ENCODE data around the gene DDAH2.

DDAH2 gene

GRCh38 chr6:31736021-31736767, 7.1 kb upstream of the DDAH2 start, which contains the start of gene CLIC1:
TSS of gene CLIC1 (minus strand) at chr6:31736530. CDS start at chr6:31736300, 230 bp downstream.
- Histone ChIP-seq H3K36me3 (ENCODE audit: insufficient read depth, insufficient read length, low read length) (peaks cover 36% of the 10 kb centered on the region), H3K9me3 (ENCODE audit: insufficient read depth, low read length) (no peaks in the 10 kb centered on the region), H3K27me3 (ENCODE audit: insufficient read depth, insufficient read length) (no peaks in the 10 kb centered on the region), H3K4me3 (ENCODE audit: insufficient read length, low read depth) (peak within 1 kb of the TSS; percentile 94), H3K9ac (ENCODE audit: insufficient read length, low read depth) (peak within 1 kb of the TSS; percentile 97), H3K4me1 (ENCODE audit: insufficient read depth, insufficient read length) (peaks cover 2% of the 10 kb centered on the region)
- TF ChIP-seq YY1 (IDR thresholded peaks at IDR 0.05; ENCODE audit: insufficient read depth, insufficient read length) (no peak), SUZ12 (IDR thresholded peaks at IDR 0.05; ENCODE audit: extremely low read depth, insufficient read depth, insufficient read length) (no peak), ZNF274 (IDR thresholded peaks at IDR 0.05; ENCODE audit: low read depth, low read length) (no peak)
- peak; percentile 51 for DNase-seq (ENCODE audit: low read depth, low spot score)

DNA sequence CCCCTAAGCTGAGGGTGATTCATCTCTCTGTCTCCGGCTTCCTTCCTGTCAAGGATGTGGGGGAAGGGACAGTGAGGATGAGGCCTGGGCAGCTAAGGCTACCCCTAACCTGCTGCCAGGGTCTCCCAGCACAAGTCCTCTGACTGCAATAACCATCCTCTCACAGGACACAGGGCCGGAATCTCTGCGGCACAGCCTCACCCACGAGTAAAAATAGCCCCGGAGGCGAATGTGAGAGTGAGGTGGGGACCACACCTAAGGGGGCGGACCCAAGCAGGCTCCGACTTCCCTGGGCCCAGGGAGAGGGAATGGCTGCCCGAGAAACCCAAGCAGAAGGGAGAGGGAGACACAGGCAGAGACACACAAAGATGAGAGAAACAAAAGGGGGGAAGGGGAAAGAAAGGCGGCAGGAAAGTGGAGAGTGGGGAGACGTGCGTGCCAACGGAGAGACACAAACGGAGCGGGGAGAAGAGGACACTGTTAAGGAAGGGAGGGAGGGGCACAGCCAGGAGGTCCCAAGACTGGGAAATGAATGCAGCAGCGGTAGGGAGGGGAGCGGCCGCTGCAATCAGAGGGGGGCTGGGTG, 5.8 kb upstream of the DDAH2 start:
- peaks cover 36% of the 10 kb centered on the region for H3K36me3 ChIP-seq (ENCODE audit: insufficient read depth, insufficient read length, low read length)
- peak; percentile 74 for DNase-seq (ENCODE audit: low read depth, low spot score)
- H3K4me1 ChIP-seq (ENCODE audit: insufficient read depth, insufficient read length), result peaks cover 4% of the 10 kb centered on the region
- H3K27me3 ChIP-seq (ENCODE audit: insufficient read depth, insufficient read length), result no peaks in the 10 kb centered on the region
- H3K9ac ChIP-seq (ENCODE audit: insufficient read length, low read depth), result peak overlapping the region; percentile 97
- TF ChIP-seq YY1 (IDR thresholded peaks at IDR 0.05; ENCODE audit: insufficient read depth, insufficient read length), result no peak
- no peak for TF ChIP-seq SUZ12 (IDR thresholded peaks at IDR 0.05; ENCODE audit: extremely low read depth, insufficient read depth, insufficient read length)
- no peak for TF ChIP-seq ZNF274 (IDR thresholded peaks at IDR 0.05; ENCODE audit: low read depth, low read length)
- no peaks in the 10 kb centered on the region for H3K9me3 ChIP-seq (ENCODE audit: insufficient read depth, low read length)
- peak overlapping the region; percentile 94 for H3K4me3 ChIP-seq (ENCODE audit: insufficient read length, low read depth)

DNA sequence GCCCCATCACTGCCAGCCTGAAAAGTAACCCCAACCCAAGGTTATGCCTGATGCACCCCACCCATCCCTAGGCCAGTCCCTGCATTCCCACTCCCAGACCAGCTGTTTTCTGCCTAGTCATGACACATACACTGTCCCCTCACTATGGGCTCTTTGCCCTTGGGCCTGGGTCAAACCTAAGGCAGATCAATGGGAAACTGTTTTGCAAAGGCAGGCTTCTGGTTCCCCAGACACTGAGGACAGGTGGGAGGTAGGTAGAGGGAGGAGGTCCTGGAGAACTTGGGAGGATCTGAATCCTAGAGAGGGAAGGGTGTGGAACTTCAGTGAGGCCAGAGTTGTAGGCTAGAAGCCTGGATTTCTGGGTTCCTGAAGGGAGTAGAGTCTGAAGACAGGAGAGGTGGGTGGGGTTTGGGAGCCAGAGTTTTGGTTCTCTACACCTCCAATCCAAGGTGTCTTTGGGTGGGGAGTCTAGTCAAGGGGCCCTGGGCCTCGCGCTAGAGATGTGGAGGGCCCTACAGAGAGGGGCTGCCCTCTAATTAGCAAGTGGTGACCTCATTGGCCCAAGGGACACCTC, 5.2 kb upstream of the DDAH2 start:
- no peak for DNase-seq (ENCODE audit: low read depth, low spot score)
- H3K4me3 ChIP-seq (ENCODE audit: insufficient read length, low read depth), result peak overlapping the region; percentile 94

DNA sequence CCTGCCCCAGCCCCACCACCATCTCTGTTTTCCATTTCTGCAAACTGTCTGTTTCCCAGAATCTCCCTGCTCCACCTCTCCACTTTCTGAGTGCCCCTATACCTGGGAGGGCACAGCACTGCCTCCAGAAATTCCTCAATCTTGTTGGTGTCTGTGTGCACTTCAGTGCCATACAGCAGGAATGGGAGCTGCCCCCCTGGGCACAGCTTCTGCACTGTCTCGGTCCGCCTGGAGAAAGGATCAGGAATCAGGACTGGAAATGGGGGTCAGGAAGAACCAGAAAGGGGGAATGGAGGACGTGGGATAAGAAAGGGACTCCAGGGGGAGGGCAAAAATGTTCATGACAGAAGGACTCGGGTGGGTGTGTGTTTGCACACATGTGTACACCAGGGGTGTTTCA, 4.6 kb upstream of the DDAH2 start:
- TF ChIP-seq ZNF274 (IDR thresholded peaks at IDR 0.05; ENCODE audit: low read depth, low read length), result no peak
- no peak for TF ChIP-seq YY1 (IDR thresholded peaks at IDR 0.05; ENCODE audit: insufficient read depth, insufficient read length)
- no peak for TF ChIP-seq SUZ12 (IDR thresholded peaks at IDR 0.05; ENCODE audit: extremely low read depth, insufficient read depth, insufficient read length)
- Histone ChIP-seq H3K4me1 (ENCODE audit: insufficient read depth, insufficient read length) (peaks cover 6% of the 10 kb centered on the region), H3K9ac (ENCODE audit: insufficient read length, low read depth) (peak overlapping the region; percentile 51)

More for the DNA sequence above, 5.2 kb upstream of the DDAH2 start:
- Histone ChIP-seq H3K27me3 (ENCODE audit: insufficient read depth, insufficient read length) (no peaks in the 10 kb centered on the region), H3K4me1 (ENCODE audit: insufficient read depth, insufficient read length) (peaks cover 4% of the 10 kb centered on the region), H3K9ac (ENCODE audit: insufficient read length, low read depth) (peak overlapping the region; percentile 51), H3K36me3 (ENCODE audit: insufficient read depth, insufficient read length, low read length) (peaks cover 36% of the 10 kb centered on the region), H3K9me3 (ENCODE audit: insufficient read depth, low read length) (no peaks in the 10 kb centered on the region)
- no peak for TF ChIP-seq SUZ12 (IDR thresholded peaks at IDR 0.05; ENCODE audit: extremely low read depth, insufficient read depth, insufficient read length)
- no peak for TF ChIP-seq ZNF274 (IDR thresholded peaks at IDR 0.05; ENCODE audit: low read depth, low read length)
- TF ChIP-seq YY1 (IDR thresholded peaks at IDR 0.05; ENCODE audit: insufficient read depth, insufficient read length), result no peak

DNA sequence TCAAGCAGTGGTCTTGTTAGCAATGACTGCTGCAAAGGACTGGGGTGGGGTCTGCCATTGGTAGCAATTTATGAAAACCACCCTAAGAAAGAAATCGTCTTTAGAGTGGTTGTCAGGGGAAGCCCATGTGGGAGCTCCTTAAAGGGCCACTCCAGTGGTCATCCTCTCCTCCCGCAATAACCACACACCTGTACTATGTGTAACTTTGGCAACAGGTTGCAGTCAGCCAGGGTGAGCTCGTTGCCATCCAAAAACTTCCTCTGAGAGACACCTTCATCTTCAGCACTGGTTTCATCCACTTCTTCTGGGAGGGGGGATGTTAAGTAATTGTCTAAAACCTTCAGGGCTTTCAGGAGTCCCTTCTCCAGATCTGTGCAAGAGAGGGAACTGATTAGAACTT, 2.9 kb upstream of the DDAH2 start:
- TF ChIP-seq ZNF274 (IDR thresholded peaks at IDR 0.05; ENCODE audit: low read depth, low read length), result no peak
- no peaks in the 10 kb centered on the region for H3K27me3 ChIP-seq (ENCODE audit: insufficient read depth, insufficient read length)
- no peak overlapping the region for H3K4me3 ChIP-seq (ENCODE audit: insufficient read length, low read depth)
- H3K36me3 ChIP-seq (ENCODE audit: insufficient read depth, insufficient read length, low read length), result peaks cover 56% of the 10 kb centered on the region
- H3K9me3 ChIP-seq (ENCODE audit: insufficient read depth, low read length), result no peaks in the 10 kb centered on the region
- H3K9ac ChIP-seq (ENCODE audit: insufficient read length, low read depth), result no peak overlapping the region
- H3K4me1 ChIP-seq (ENCODE audit: insufficient read depth, insufficient read length), result peaks cover 8% of the 10 kb centered on the region
- no peak for DNase-seq (ENCODE audit: low read depth, low spot score)

More for the DNA sequence above, 4.6 kb upstream of the DDAH2 start:
- no peaks in the 10 kb centered on the region for H3K27me3 ChIP-seq (ENCODE audit: insufficient read depth, insufficient read length)
- peaks cover 39% of the 10 kb centered on the region for H3K36me3 ChIP-seq (ENCODE audit: insufficient read depth, insufficient read length, low read length)
- H3K4me3 ChIP-seq (ENCODE audit: insufficient read length, low read depth), result peak overlapping the region; percentile 94
- DNase-seq (ENCODE audit: low read depth, low spot score), result no peak
- H3K9me3 ChIP-seq (ENCODE audit: insufficient read depth, low read length), result no peaks in the 10 kb centered on the region

DNA sequence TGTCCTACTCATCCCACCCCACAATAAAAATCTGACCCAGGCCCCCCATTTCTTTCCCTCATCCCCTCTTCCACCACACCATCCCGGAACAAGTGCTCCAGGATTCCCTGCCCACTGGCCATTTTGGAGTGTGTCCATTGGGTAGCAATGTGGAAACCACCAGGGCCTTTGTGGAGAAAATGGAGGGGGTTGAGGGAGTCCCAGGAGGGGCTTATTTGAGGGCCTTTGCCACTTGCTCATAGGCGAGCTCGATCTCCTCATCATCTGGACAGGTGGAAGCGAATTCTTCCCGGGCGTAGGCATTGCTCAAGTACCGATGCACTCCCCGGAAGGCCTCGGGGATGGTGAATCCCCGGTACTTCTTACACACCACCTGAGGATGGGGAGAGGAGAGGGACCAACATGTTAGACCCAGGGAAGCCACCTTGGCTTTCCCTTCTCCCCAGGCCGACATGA, 1.6 kb upstream of the DDAH2 start:
- peaks cover 5% of the 10 kb centered on the region for H3K4me1 ChIP-seq (ENCODE audit: insufficient read depth, insufficient read length)
- H3K36me3 ChIP-seq (ENCODE audit: insufficient read depth, insufficient read length, low read length), result peaks cover 69% of the 10 kb centered on the region
- no peak overlapping the region for H3K4me3 ChIP-seq (ENCODE audit: insufficient read length, low read depth)
- H3K27me3 ChIP-seq (ENCODE audit: insufficient read depth, insufficient read length), result no peaks in the 10 kb centered on the region
- no peak for TF ChIP-seq SUZ12 (IDR thresholded peaks at IDR 0.05; ENCODE audit: extremely low read depth, insufficient read depth, insufficient read length)
- no peak for TF ChIP-seq ZNF274 (IDR thresholded peaks at IDR 0.05; ENCODE audit: low read depth, low read length)
- TF ChIP-seq YY1 (IDR thresholded peaks at IDR 0.05; ENCODE audit: insufficient read depth, insufficient read length), result no peak
- no peak overlapping the region for H3K9ac ChIP-seq (ENCODE audit: insufficient read length, low read depth)
- no peaks in the 10 kb centered on the region for H3K9me3 ChIP-seq (ENCODE audit: insufficient read depth, low read length)
- DNase-seq (ENCODE audit: low read depth, low spot score), result no peak

Measured in NT2/D1 (cell line).